GM21576 (cell line): Measurements from ENCODE around the gene GJA4.
A peak's percentile ranks its signal among the peaks of the same experiment; 100 is the strongest.
"Not testable (repeated sequence)": the region's sequence is repeated elsewhere in the genome, so short reads cannot be mapped to it uniquely, and the experiment has no call there.

Source experiments
- ATAC-seq: cut with Tn5 transposase; IDR thresholded peaks from one replicate; pipeline ENCODE4 v1.9.1; 2021; ENCODE audit warnings: mild to moderate bottlenecking, moderate library complexity; ENCODE audit not compliant: unreplicated experiment

GJA4 gene

DNA sequence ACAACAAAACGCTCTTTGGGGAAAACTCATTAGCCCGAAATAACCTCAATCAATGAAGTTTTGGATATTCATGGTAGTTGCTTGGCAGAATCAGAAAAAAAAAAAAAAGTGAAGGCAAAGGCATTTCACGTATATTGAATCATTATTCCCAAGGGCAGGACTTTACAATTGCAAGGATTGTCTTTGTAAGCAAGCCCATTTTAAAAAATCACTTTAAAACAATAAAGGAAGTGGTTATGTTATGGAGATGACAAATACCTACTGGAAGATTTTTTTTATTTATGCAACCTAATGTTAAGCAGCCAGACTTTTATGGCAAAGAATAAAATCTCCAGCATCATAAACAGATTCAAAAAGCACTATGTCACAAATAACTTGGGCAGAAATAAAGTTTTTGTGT lies 23.9 kb upstream of the GJA4 start:
- ATAC-seq, result no peak

- ATAC-seq, result no peak
Measured at GRCh38 chr1:34770891-34771504, 21.8 kb upstream of the GJA4 start.

GRCh38 chr1:34771573-34772371 lies 21.0 kb upstream of the GJA4 start:
- no peak for ATAC-seq

DNA sequence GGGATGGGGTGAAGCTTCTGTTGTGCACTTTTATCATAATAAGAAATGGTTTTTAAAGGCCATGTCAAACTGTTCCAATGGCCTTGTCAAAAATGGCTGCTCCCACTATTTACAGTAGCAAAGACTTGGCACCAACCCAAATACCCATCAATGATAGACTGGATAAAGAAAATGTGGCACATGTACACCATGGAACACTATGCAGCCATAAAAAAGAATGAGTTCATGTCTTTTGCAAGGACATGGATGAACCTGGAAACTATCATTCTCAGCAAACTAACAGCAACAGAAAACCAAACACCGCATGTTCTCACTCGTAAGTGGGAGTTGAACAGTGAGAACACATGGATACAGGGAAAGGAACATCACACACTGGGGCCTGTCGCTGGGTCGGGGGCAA lies 19.7 kb upstream of the GJA4 start:
- not testable (repeated sequence) for ATAC-seq

DNA sequence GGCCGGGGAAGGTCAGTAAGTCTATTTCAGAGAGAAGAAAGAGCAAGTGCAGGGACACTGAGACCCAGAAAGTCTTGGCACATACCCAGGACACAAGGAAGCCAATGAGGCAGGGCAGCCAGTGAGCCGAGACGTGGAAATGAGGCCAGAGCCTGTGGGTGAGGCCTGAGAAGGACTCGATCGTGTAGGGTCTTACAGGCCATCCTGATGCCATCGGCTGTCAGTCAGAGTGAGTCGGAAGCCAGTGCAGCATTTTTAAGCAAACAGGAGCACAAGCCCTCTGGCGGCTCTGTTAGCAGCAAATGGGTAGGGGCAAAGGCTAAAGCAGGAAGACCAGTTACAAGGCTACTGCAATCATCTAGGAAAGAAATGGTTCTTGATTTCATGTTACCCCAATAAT lies 17.8 kb upstream of the GJA4 start:
- ATAC-seq, result no peak

DNA sequence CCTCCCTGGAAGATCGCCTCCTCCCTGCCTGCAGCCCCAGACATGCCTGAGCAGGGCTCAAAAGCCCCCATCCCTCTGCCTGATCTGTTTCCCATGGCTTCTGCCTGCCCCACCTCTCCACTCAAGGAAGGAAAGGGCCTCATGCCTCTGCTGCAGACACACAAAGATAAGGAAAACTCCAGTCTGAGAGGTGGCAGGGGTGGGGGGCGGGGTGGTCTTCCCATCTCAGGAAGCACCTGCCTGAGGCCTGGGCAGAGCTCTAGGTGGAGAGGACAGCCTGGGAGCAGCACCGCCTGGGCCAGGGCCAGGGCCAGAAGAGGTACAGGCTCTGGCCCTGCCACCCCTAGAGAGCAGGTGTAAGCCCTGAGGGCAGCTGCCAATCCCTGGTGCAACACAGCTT lies 15.9 kb upstream of the GJA4 start:
- no peak for ATAC-seq

- no peak for ATAC-seq
Measured at GRCh38 chr1:34777519-34778321, 15.1 kb upstream of the GJA4 start.

DNA sequence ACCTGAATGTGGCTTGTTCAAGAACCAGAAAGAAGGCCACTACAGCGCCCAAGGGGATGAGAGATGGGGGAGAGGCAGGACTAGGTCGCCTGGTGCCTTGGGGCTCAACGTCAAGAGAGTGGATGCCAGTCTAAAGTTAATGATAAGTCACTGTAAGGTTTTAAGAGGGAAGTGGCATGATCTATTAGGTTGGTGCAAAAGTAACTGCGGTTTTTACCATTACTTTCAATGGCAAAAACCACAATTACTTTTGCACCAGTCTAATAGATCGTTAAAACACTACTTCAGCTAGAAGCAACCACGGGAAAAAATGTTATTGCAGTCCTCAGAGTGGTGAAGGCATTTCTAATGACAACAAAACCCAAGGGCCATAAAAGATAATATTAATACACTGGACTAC lies 14.4 kb upstream of the GJA4 start:
- ATAC-seq, result no peak

- ATAC-seq, result no peak
Measured at GRCh38 chr1:34779005-34779404, 13.8 kb upstream of the GJA4 start.

- no peak for ATAC-seq
Measured at GRCh38 chr1:34779526-34779925, 13.3 kb upstream of the GJA4 start.

DNA sequence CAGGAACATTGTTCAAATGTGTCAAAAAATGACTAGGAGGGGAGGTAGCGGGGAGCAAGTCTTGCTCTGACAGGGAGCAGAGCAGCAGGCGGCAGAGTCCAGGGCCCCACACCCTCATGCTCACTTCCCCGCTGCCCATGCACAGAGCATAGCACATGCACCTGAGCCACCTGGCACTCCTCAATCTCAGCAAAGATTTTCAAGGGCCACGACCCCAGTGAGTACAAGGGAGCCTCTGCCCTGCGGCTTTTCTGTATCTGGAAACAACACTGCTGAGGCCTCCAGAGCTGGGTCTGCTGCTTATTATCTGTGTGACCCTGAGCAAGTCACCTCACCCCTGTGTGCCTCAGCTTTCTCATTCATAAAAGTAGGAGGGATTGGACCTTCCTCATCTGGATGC lies 12.8 kb upstream of the GJA4 start:
- ATAC-seq, result no peak

DNA sequence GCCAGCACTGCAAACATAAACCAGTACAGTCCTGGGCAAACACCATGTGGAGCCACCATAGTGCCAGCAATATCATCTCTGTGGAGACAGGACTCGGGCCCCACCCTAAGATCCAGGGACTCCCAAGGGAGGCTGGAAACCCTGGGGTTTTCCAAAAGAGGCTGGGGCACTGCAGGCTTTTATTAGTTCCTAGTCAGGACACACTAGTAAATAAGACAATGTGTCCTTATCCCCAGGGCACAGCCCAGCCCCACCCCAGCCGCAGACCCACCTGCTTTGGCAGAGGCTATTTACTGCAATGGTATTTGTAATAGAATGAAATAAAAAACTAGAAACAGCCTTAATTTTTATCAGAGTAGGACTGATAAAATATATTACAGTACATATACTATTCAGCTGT lies 12.3 kb upstream of the GJA4 start:
- no peak for ATAC-seq

DNA sequence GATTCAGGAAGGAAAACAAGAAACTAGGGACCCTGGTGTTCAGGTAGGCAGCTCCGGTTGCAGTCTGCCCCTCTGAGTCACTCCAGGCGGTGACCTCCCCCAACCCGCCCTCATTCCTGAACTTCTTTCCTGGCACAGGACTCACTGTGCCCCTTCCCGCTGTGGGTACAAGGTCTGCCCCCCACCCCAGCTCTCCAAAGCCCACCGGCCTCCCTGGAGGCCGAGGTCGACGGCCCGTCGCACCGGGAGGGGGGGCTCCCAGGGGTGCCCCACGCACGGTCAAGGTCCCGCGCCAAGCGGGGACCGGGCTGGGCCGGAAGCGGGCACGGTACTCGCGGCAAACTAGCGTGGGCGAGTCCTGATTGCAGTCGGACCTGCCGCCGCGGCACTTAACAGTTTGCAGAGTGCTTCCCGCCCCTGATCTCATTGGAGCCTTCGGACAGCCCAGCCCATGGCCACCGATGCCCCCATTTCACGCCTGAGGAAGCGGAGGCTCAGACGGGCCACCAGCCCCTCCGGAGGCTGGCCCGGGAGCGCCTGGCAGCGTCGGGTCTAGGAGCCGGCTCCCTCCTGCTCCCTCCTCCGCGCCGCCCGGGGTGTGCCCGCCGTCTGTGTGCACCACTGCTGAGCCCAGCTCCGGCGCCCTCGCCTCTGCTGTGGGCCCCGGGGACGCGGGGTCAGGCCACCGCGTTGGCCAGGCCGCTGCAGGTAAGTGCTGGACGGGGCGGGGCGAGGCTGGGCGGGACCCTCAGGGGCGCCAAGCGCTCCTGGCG lies 11.5 kb upstream of the GJA4 start, which contains the start of gene GJB3:
Gene GJB3, plus strand, starts transcription at position 144 of the 773 bp plus-strand sequence. CDS start 3,549 bp downstream, outside the sequence.
- no peak for ATAC-seq

DNA sequence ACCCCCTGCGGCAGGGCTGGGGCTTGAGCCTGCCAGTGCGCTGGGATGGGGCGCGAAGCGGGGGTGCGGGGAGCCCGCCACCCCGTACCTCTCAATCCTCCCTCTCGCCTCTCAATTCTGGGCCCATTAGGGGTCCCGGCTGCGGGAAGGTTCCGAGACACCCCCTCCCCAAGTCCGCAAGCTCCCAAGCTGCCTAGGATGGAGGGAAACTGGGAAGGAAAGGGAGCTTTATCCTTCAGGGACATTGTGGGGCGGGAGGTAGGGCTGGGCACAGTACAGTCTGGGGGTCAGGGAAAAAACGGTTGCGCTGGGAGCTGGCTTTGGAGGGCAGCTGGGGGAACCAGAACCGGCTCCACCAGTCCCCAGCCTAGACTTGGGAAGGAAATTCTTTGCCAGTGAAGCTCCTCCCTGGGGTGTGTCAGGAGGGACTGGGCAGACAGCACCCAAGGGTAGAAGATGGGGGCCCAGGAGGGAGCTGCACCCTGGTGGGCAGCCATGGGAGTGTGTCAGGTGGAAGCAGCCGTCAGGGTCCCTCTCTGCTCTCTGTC lies 10.9 kb upstream of the GJA4 start:
- no peak for ATAC-seq

DNA sequence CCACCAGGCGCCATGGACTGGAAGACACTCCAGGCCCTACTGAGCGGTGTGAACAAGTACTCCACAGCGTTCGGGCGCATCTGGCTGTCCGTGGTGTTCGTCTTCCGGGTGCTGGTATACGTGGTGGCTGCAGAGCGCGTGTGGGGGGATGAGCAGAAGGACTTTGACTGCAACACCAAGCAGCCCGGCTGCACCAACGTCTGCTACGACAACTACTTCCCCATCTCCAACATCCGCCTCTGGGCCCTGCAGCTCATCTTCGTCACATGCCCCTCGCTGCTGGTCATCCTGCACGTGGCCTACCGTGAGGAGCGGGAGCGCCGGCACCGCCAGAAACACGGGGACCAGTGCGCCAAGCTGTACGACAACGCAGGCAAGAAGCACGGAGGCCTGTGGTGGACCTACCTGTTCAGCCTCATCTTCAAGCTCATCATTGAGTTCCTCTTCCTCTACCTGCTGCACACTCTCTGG lies 8.0 kb upstream of the GJA4 start:
- no peak for ATAC-seq

DNA sequence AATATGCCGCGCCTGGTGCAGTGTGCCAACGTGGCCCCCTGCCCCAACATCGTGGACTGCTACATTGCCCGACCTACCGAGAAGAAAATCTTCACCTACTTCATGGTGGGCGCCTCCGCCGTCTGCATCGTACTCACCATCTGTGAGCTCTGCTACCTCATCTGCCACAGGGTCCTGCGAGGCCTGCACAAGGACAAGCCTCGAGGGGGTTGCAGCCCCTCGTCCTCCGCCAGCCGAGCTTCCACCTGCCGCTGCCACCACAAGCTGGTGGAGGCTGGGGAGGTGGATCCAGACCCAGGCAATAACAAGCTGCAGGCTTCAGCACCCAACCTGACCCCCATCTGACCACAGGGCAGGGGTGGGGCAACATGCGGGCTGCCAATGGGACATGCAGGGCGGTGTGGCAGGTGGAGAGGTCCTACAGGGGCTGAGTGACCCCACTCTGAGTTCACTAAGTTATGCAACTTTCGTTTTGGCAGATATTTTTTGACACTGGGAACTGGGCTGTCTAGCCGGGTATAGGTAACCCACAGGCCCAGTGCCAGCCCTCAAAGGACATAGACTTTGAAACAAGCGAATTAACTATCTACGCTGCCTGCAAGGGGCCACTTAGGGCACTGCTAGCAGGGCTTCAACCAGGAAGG lies 7.4 kb upstream of the GJA4 start:
- ATAC-seq, result no peak

DNA sequence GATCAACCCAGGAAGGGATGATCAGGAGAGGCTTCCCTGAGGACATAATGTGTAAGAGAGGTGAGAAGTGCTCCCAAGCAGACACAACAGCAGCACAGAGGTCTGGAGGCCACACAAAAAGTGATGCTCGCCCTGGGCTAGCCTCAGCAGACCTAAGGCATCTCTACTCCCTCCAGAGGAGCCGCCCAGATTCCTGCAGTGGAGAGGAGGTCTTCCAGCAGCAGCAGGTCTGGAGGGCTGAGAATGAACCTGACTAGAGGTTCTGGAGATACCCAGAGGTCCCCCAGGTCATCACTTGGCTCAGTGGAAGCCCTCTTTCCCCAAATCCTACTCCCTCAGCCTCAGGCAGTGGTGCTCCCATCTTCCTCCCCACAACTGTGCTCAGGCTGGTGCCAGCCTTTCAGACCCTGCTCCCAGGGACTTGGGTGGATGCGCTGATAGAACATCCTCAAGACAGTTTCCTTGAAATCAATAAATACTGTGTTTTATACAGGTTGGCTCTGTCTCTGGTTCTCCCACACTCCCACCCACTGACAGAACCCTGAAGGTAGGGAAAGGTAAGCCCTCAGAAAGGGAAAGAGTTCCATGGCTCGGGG lies 6.8 kb upstream of the GJA4 start:
- ATAC-seq, result no peak

DNA sequence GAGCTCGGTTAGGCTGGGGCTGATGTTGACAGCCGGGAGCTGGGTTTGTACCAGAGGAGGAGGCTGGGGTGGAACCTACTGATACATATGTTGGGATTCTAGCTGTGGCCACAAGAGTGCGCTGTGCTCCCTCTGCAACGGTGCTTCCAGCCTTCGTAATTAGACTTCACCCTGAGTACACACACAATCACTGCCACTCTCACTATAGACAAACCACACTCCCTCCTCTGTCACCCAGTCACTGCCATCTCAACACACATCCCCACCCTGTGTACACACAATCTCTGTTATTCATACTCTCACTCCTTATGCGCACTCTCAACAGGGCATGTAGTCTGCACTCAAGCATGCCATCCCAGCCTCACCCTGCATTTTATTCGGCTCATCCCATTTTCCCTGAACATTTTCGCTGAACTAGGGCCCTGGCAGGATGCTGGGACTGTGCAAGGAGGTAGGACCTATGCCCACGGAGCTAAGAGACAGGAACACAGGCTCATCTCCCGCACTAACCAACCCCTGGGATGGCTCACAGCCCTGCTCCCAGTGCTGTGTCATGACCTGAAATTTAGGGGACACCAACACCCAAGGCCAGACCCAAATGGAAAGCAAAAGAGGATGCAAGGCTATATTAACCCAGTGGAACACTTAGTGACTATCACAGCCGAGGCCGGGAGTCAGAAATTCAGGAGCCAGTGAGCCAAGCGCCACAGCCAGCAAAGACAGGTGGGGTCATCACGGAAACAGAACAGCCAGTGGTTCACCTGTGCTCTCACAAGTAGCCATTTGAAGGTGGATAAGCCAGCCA lies 6.1 kb upstream of the GJA4 start:
- peak; percentile 55 for ATAC-seq
